Ecto neural progenitor cell (in vitro differentiated cells): Measurements from ENCODE around the gene KCTD2.

ENCODE experiments used
- DNase-seq: peaks from one replicate; pipeline ENCODE4 v3.0.0-alpha.2; 2018; ENCODE audit warnings: low spot score

KCTD2 gene

GRCh38 chr17:75099881-75100595, 53.0 kb downstream of the KCTD2 start:
- DNase-seq: no peak

GRCh38 chr17:75102385-75102821, 55.4 kb downstream of the KCTD2 start:
- DNase-seq: no peak

- no peak for DNase-seq
Measured at GRCh38 chr17:75103601-75104554, 56.9 kb downstream of the KCTD2 start.

GRCh38 chr17:75105126-75106080, 58.4 kb downstream of the KCTD2 start:
- DNase-seq: peak; percentile 75

- DNase-seq: no peak
Measured at GRCh38 chr17:75108193-75108592, 61.2 kb downstream of the KCTD2 start.

- peak; percentile 73 for DNase-seq
Measured at GRCh38 chr17:75109046-75109406, 62.0 kb downstream of the KCTD2 start.

- peak; percentile 98 for DNase-seq
Measured at GRCh38 chr17:75109407-75110233, 62.6 kb downstream of the KCTD2 start, which contains the start of gene ARMC7. Gene ARMC7 (plus strand): TSS chr17:75109969. CDS start chr17:75110289, 320 bp downstream.

- DNase-seq: no peak
Measured at GRCh38 chr17:75110234-75110937, 63.4 kb downstream of the KCTD2 start.

GRCh38 chr17:75111777-75112335, 64.8 kb downstream of the KCTD2 start:
- no peak for DNase-seq

- peak; percentile 94 for DNase-seq
Measured at GRCh38 chr17:75113798-75114551, 67.0 kb downstream of the KCTD2 start.

GRCh38 chr17:75114552-75115314, 67.7 kb downstream of the KCTD2 start:
- DNase-seq: no peak
